ENCODE results near the gene NQO2.

Gene NQO2

DNA sequence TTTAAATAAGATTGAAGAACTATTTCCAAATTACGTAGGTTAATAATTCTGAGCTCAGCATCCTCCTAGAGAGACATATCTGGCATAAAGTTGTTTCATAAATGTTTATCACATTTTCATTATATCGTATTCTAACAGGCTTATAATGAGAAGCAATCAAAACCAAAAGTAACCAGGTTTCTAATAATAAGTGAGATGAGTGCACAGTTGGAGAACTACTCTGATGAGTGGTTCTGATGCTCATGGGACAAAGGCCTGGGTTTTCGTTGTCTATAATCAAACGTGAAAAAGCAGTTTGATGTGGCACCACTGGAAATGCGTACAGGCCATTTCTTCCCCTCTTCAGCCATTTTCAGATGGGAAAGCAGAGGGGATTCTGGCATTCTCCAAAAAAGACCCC, 23.6 kb upstream of the NQO2 start:
- Mint-ChIP-seq H3K9me3 (no peaks in the 10 kb centered on the region), H3K4me3 (no peak overlapping the region), H3K27me3 (no peaks in the 10 kb centered on the region), H3K27ac (peak overlapping the region; percentile 74), H3K36me3 (ENCODE audit: low read depth) (no peaks in the 10 kb centered on the region), H3K4me1 (ENCODE audit: low read depth) (peaks cover 33% of the 10 kb centered on the region)
- intact Hi-C loops (cut with micrococcal nuclease), result no loop called here

- intact Hi-C loops (cut with micrococcal nuclease), result no loop called here
- Mint-ChIP-seq H3K27ac (peak overlapping the region; percentile 74), H3K4me3 (no peak overlapping the region), H3K27me3 (no peaks in the 10 kb centered on the region), H3K9me3 (no peaks in the 10 kb centered on the region), H3K36me3 (ENCODE audit: low read depth) (no peaks in the 10 kb centered on the region), H3K4me1 (ENCODE audit: low read depth) (peaks cover 38% of the 10 kb centered on the region)
These were observed 23.1 kb upstream of the NQO2 start for GRCh38 chr6:2976571-2977085.

- H3K4me1 Mint-ChIP-seq (ENCODE audit: low read depth), result peaks cover 45% of the 10 kb centered on the region
- H3K27me3 Mint-ChIP-seq, result no peaks in the 10 kb centered on the region
- H3K27ac Mint-ChIP-seq, result peak overlapping the region; percentile 74
- no peak overlapping the region for H3K4me3 Mint-ChIP-seq
- intact Hi-C loops (cut with micrococcal nuclease), result no loop called here
- H3K9me3 Mint-ChIP-seq, result no peaks in the 10 kb centered on the region
- H3K36me3 Mint-ChIP-seq (ENCODE audit: low read depth), result no peaks in the 10 kb centered on the region
These were observed 22.4 kb upstream of the NQO2 start for GRCh38 chr6:2977290-2977689.

DNA sequence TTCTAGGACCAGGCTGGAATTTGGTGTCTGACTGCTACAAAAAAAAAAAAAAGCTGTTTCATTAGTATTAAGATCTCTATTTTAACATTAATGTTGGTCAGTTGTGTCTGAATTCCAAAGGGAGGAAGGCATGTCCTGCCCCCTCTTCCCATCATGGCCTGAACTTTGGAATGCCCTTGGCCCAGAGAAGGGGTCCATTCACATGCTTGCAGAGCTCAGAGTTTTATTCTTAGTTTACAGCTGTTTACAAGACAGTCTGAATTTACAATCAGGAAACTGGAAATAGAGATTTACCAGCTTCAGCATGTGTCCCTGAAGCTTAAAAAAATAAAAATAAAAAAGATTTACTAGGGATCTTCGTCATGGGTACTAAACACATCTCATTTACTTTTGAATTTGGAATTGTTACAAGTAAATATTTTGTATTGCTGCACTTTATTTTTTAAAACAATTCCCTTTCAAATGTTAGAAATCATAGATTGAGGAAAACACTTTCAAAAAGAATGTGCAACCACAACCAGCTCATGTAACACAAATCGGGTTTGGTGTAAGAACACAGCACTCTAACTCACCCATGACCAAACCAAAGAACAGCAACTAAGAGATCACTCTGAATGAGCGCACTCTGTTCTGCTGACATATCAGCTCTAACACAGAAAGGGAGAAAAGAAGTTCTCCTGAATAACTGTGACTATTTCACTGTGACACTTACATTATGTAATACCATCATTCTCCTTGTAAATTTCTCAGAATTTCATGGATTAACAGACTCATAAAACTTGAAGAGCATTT, 21.7 kb upstream of the NQO2 start:
- intact Hi-C loops (cut with micrococcal nuclease), result no loop called here
- Mint-ChIP-seq H3K27ac (peak overlapping the region; percentile 20), H3K4me3 (no peak overlapping the region), H3K4me1 (ENCODE audit: low read depth) (peaks cover 52% of the 10 kb centered on the region), H3K36me3 (ENCODE audit: low read depth) (no peaks in the 10 kb centered on the region), H3K9me3 (no peaks in the 10 kb centered on the region), H3K27me3 (no peaks in the 10 kb centered on the region)

GRCh38 chr6:2978923-2979322, 20.8 kb upstream of the NQO2 start:
- Mint-ChIP-seq H3K9me3 (no peaks in the 10 kb centered on the region), H3K4me3 (no peak overlapping the region), H3K4me1 (ENCODE audit: low read depth) (peaks cover 61% of the 10 kb centered on the region), H3K27me3 (no peaks in the 10 kb centered on the region), H3K27ac (no peak overlapping the region), H3K36me3 (ENCODE audit: low read depth) (no peaks in the 10 kb centered on the region)
- intact Hi-C loops (cut with micrococcal nuclease), result no loop called here

DNA sequence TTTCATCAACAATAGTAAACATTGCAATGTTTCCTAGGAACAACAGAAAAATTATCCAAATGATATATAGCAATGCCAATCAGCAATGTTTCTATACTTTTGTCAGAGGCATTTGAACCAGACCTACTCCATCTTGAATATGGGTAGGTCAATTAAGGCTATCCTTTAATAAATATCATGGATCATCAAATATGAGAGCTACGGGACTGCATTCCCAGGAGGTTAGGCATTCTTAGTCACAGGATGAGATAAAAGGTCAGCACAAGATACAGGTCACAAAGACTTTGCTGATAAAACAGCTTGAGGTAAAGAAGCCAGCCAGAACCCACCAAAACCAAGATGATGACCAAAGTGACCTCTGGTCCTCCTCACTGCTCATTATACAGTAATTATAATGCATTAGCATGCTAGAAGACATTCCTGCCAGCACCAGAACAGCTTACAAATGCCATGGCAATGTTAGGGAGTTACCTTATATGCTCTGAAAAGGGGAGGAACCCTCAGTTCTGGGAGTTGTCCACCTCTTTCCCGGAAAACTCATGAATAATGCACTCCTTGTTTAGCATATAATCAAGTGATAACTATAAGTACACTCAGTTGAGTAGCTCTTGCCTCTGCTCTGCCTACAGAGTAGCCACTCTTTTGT, 19.8 kb upstream of the NQO2 start:
- Mint-ChIP-seq H3K4me1 (ENCODE audit: low read depth) (peaks cover 62% of the 10 kb centered on the region), H3K9me3 (no peaks in the 10 kb centered on the region), H3K27ac (peak overlapping the region; percentile 92), H3K36me3 (ENCODE audit: low read depth) (no peaks in the 10 kb centered on the region), H3K27me3 (no peaks in the 10 kb centered on the region), H3K4me3 (no peak overlapping the region)
- intact Hi-C loops (cut with micrococcal nuclease), result no loop called here

- intact Hi-C loops (cut with micrococcal nuclease), result no loop called here
- Mint-ChIP-seq H3K4me1 (ENCODE audit: low read depth) (peaks cover 62% of the 10 kb centered on the region), H3K9me3 (no peaks in the 10 kb centered on the region), H3K27me3 (no peaks in the 10 kb centered on the region), H3K4me3 (no peak overlapping the region), H3K27ac (peak overlapping the region; percentile 92), H3K36me3 (ENCODE audit: low read depth) (no peaks in the 10 kb centered on the region)
These were observed 19.2 kb upstream of the NQO2 start for GRCh38 chr6:2980465-2980855.

GRCh38 chr6:2982426-2983117, 17.1 kb upstream of the NQO2 start:
- peak overlapping the region; percentile 92 for H3K27ac Mint-ChIP-seq
- peaks cover 54% of the 10 kb centered on the region for H3K4me1 Mint-ChIP-seq (ENCODE audit: low read depth)
- no peaks in the 10 kb centered on the region for H3K36me3 Mint-ChIP-seq (ENCODE audit: low read depth)
- intact Hi-C loops (cut with micrococcal nuclease), result no loop called here
- H3K9me3 Mint-ChIP-seq, result no peaks in the 10 kb centered on the region
- no peaks in the 10 kb centered on the region for H3K27me3 Mint-ChIP-seq
- peak overlapping the region; percentile 15 for H3K4me3 Mint-ChIP-seq

- Mint-ChIP-seq H3K36me3 (ENCODE audit: low read depth) (peaks cover 17% of the 10 kb centered on the region), H3K27me3 (no peaks in the 10 kb centered on the region), H3K27ac (no peak overlapping the region), H3K9me3 (no peaks in the 10 kb centered on the region), H3K4me1 (ENCODE audit: low read depth) (peaks cover 54% of the 10 kb centered on the region), H3K4me3 (no peak overlapping the region)
- intact Hi-C loops (cut with micrococcal nuclease), result no loop called here
These were observed 14.8 kb upstream of the NQO2 start for GRCh38 chr6:2984738-2985406.

DNA sequence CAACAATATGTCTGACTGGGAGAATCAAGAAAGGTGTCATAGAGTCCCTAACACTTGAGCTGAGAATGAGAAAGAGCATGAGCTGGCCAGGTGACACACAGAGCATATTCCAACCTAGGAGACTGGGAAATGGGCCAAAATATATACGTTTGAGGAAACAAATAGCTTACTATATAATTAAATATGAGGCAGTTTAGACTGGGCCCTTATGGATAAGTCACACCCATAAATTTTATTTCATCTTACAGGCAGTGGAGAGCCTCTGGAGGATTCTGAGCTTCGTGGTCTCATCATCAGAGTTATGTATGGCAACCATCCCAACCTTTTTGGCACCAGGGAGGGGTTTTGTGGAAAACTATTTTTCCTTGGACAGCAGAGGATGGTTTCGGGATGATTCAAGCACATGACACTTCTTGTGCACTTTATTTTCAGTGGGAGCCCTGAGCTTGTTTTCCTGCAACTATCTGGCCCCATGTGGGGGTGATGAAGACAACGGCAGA, 12.9 kb upstream of the NQO2 start:
- intact Hi-C loops (cut with micrococcal nuclease), result no loop called here
- no peak overlapping the region for H3K4me3 Mint-ChIP-seq
- peaks cover 17% of the 10 kb centered on the region for H3K36me3 Mint-ChIP-seq (ENCODE audit: low read depth)
- no peaks in the 10 kb centered on the region for H3K27me3 Mint-ChIP-seq
- peak overlapping the region; percentile 89 for H3K27ac Mint-ChIP-seq
- peaks cover 48% of the 10 kb centered on the region for H3K4me1 Mint-ChIP-seq (ENCODE audit: low read depth)
- no peaks in the 10 kb centered on the region for H3K9me3 Mint-ChIP-seq

DNA sequence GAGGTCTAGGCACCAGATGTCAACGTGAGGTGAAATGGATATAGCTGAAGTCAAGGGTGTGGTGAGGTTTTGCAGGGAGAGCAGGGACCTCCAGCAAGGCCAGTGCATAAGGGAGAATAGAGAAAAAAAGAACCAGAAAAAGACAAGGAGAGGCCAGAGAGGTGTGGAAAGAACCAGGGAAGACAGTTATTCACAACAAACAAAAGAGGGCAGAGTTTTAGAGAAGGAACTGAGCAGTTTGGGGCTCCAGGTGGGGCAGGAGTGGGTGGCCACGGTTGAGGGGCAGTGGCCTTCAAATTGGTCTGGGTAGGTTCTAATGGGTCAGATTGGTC, 11.6 kb upstream of the NQO2 start:
- peak overlapping the region; percentile 89 for H3K27ac Mint-ChIP-seq
- peaks cover 35% of the 10 kb centered on the region for H3K4me1 Mint-ChIP-seq (ENCODE audit: low read depth)
- H3K27me3 Mint-ChIP-seq, result no peaks in the 10 kb centered on the region
- peak overlapping the region; percentile 88 for H3K4me3 Mint-ChIP-seq
- intact Hi-C loops (cut with micrococcal nuclease), result loop anchor here (1.0 to 2.0 kb wide), 2 partner anchors 17 to 147 kb away; partner anchors contain the start of genes SERPINB1 and SERPINB6
- peaks cover 17% of the 10 kb centered on the region for H3K36me3 Mint-ChIP-seq (ENCODE audit: low read depth)
- no peaks in the 10 kb centered on the region for H3K9me3 Mint-ChIP-seq

- Mint-ChIP-seq H3K27me3 (no peaks in the 10 kb centered on the region), H3K27ac (peak overlapping the region; percentile 89), H3K4me1 (ENCODE audit: low read depth) (peaks cover 29% of the 10 kb centered on the region), H3K36me3 (ENCODE audit: low read depth) (peaks cover 17% of the 10 kb centered on the region), H3K9me3 (no peaks in the 10 kb centered on the region), H3K4me3 (peak overlapping the region; percentile 88)
- intact Hi-C loops (cut with micrococcal nuclease), result loop anchor here (1.0 to 2.0 kb wide), 4 partner anchors 17 to 148 kb away; partner anchors contain the start of genes SERPINB1 and SERPINB6
These were observed 11.0 kb upstream of the NQO2 start for GRCh38 chr6:2988426-2989331.

Data from dendritic cell treated with granulocyte-macrophage colony-stimulating factor and Interleukin-4, amounts not matched to agents 40 ng/mL and 50 ng/mL, for 4 days (primary cell).